GM18498 (cell line): Measurements from ENCODE around the gene SEMA3D.

Experiments
- ATAC-seq: cut with Tn5 transposase; IDR thresholded peaks from one replicate; pipeline ENCODE4 v1.9.1; 2021; ENCODE audit warnings: mild to moderate bottlenecking, moderate library complexity; ENCODE audit not compliant: unreplicated experiment

SEMA3D gene

DNA sequence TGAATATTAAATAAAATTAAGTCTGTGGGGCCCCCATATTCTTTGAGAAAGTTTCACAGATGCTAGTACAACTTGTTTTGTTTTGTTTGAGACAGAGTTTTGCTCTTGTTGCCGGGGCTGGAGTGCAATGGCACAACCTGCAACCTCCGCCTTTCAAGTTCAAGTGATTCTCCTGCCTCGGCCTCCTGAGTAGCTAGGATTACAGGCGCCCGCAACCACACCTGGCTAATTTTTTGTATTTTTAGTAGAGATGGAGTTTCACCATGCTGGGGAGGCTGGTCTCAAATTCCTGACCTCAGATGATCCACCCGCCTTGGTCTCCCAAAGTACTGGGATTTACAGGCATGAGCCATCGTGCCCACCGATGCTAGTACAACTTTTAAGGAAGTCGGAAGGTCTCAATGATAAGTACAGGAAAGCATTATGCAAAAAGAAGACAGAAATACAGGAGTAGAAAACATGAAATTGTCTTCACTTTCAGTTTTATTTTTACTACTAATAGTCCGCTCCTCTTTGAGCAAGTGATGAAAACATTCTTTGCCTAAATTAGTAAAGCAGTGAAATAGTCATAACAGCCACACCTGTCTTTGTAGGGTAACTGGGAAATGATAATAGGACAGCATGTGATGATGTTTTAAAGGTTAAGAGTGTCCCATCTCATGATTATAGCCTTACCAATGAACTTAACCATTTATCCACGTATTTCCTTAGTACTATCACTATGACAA is 147.5 kb downstream of the SEMA3D start:
- peak; percentile 84 for ATAC-seq

DNA sequence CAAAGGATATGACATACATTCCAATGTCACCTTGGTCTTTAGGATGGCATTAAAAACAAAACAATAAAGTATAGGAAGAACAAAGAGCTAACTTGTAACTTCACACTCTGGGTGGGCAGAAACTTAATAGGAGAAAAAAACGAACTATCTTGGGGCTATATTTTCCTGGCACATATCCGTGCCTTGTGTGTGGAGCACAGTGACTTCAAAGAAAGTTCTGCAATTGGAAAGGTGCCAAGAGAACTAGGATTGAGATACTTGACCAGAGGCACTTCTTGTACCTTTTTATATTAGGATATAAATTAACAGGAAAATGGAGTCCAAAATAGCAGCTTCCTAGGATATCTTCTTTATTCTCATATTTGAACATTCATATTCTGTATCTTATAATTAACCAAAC is 148.4 kb downstream of the SEMA3D start:
- no peak for ATAC-seq

DNA sequence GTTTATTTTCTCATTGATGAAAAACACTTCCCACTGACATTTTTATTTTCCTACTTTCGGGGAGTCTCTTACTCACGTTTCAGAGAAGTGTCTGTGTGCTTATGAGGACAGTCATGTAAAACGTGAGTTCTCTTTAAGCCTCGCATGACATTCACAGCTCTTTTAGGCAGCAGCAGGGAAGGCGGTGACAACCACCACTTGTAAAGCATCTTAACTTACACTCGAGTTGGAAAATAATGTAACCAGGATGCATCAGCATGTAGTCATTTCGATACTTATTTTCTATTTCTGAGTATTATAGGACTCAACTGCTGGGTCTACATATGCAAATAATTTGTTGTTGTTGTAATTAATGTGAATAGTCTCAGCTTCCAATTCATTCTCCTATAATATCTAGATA is 153.6 kb downstream of the SEMA3D start:
- no peak for ATAC-seq

DNA sequence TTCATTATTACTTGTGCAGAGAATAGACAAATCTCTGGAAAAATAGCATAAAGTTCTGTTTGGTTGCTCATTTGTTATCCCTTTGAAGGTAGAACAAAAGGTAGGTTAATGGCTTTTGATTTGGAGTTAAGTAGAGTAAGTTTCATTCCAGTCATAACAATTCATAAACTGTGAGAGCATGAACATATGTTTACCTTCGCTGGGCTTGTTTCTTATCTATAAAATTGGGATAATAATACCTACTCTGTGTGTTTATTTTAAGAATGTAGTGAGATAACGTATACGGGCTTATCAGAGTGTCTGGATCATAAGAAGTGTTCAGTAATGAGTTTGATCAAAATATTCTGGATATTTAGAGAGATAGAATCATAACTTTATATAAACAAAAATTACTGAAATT is 155.4 kb downstream of the SEMA3D start:
- ATAC-seq = no peak

DNA sequence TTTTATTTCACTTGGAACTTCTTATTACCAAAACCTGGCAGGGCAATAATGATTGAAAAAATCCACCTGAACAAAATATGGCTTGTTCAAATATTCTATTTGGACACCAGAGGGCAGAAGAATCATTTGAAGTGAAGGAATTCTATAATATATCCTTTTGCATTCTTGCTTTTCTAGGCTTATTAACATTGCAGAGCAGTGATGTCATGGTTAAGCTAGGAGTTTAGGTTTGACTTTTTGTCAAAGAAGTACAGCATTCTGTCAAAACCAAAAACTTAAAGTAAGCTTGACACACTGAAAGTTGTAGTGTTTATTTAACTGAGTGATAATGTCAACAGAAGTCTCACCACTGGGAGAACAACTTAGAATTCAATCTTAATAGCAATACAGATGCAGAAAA is 156.0 kb downstream of the SEMA3D start:
- peak; percentile 56 for ATAC-seq

DNA sequence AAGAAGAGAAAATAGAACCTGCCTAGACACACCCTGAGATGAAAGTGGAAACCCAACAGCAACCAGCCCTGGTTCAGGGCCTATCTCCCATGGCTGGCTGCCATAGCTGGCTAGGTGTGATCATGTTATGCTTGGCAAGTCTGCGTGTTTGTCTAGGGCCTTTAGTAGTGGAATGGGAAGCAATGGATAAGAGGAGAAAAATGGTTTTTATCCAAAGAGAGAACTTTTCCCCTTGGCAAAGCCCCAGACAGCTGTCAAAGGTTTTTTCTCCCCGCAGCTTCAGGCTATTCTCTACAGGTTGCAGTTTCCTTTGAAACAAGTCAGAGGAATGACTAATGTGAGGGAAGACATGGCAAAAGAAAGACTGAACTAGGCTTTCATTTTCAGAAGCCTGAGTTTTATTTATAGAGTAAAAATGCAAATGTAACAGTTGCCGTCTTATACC is 161.5 kb downstream of the SEMA3D start:
- ATAC-seq = peak; percentile 95

DNA sequence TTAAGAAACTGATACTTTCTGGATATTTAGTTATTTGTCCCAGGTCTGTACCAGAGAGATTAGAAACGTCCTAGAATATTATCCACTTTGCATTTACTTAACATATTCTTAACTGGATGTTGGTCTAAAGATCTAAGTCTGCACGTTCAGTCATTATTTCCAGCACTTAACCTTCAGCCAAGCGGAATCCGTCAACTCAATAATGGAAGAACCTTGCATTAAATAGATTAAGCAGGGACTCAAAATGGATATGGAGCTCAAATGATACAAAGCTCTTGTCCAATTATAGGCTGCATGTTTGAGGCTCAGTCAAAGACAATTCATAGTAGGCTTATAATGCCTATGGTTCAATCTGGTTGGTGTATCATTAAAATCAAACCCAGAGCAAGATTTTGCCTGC is 162.9 kb downstream of the SEMA3D start:
- no peak for ATAC-seq

DNA sequence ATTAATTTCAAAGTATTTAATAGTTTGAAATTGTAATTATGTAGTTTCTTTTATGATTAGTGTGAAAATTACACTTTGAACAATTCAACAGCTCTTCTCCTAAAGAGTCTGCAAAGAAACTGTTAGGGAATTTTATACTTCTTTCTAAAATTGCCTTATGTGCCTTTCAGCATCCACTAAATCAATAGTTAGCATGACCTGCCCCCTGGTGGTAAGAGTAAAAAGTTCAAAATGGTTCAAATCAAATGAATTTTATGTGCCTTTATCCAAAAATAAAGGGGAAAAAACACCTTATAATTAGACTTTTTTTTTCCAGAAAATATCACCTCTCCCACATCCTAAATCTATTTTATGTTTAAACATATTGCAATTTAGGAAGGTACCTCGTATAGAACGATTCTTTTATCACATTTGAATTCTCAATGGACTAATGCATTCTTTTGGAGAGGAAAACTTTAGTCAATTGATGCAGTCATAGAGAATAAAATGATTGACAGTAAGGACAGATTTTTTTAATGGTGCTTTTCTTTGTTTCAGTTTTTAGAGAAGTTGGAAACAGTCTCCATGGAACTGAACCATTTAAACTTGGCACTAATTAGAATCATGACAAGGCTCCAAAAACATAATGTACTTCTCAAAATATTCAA is 163.7 kb downstream of the SEMA3D start:
- no peak for ATAC-seq

DNA sequence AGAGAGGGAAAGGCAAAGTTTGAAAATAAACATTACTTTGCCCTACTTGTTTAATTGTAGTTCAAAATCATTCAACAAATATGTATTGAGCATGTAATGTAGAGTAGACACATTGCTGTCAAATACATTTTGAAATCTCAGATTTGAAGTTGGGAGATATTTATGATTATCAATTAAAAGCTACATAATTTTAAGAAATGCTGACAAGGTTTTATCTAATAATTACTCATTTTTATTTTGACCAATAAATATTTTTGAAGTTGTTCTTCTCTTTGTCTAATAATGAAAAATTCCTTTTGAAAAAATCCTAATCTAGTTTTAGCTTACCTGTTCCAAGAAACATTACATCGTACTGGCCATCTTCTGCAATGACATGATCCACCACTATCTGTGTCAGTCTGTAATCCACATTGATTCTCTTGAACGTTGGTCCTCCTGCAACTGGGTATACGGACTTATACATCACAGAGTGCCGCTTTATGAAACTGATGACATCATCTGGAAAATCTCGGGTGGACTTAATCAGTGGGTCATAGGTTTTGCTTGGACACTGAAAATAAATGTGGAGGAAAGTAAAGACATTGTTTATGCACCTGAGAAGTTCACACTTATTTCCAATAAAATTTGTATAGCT is 164.7 kb downstream of the SEMA3D start:
- ATAC-seq = no peak

DNA sequence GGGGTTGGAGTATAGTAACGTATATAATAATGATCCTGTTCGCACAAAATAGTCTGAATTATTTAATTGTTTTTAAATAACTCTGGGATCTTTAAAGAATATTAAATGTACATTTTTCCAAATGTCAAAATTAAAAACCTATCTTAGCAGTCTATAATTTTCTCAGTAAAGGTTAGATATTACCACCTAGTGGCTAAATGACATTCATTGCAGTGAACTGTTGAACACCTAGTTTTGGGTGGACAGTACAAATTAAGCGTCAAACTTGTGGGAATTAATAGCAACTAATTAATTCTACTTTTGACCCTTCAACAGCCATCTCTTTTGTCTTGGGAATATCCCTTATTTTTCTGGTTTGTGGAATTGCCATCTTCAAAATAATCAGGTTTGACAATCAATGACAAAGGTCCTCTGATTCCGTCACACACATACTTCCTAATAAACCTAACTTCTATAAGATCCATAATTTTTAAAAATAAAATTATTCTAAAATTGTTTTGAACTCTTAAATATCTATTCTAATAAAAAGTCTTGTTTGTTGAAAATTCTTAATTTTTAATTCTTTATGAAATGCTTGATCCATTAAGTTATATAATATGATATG is 165.7 kb downstream of the SEMA3D start:
- no peak for ATAC-seq

DNA sequence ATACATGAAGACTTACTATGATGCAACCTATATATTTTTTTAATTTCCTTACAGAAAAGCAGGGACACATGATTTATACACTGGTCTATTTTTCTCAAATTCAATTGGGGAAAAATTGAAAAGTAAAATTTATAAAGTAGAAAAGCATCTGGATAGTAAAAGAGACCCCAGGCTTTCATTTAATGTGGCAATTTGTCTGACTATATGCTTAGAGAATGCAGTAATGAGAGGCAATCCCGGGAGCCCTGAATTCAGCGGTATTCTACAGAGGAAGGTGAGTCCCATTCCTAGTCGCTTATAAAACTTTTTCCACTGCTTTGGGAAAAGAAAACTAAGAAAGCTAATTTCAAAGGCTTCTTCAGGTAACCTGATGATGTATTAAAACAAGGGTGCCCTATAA is 167.1 kb downstream of the SEMA3D start:
- ATAC-seq = no peak

DNA sequence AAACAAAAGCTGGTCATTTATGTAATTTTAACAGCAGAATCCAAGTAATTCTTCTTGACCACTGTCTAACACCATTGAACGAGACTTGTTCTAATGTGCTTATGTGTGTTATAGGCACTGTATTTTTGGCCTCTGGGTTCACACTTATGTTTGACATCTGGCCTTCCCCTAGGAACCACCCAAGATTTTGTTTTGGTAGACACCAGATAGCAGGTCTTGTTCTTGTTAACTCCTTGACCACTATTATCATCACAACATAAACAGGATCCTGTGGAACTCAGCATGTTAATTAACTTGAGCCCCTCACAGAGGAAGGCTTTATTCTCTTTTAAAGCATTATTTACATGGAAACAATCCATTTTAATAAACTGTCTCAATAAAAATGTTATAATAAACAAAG is 167.7 kb downstream of the SEMA3D start:
- ATAC-seq = no peak

DNA sequence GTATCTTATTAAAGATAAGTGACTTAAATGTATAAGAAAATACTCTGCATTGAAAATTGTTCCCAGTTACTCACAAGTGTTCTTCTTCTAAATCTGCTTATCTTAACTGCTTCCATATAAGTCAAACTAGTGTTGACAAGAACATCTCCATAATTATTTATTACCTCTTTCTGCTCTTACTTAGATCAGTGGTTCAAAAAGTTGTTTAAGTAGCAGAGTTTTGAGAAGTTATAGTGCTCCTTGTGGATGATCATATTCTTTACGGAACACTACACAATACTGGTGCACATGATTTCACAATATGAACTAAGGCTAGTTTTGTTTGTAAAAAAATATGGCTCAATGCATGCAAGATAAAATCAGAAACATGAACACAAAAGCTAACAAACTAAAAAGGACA is 168.4 kb downstream of the SEMA3D start:
- ATAC-seq = no peak

DNA sequence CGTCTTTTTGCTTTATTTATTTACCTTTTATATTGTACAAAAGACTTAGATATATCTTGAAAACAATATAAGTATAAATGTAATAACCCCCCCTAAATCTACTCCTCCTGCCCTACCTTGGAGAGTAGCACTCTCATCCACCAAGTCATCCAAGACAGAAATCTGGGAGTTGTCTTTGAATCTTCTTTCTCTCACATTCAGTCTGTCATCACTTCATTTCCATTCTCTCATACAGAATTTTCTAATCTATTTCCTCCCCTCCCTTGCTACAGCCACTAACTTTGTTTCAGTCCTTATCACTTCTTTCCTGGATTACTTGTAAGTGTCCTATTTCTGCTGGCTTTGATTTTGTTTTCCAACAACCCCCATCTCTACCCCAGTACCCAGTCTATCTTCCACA is 170.6 kb downstream of the SEMA3D start:
- ATAC-seq = no peak

DNA sequence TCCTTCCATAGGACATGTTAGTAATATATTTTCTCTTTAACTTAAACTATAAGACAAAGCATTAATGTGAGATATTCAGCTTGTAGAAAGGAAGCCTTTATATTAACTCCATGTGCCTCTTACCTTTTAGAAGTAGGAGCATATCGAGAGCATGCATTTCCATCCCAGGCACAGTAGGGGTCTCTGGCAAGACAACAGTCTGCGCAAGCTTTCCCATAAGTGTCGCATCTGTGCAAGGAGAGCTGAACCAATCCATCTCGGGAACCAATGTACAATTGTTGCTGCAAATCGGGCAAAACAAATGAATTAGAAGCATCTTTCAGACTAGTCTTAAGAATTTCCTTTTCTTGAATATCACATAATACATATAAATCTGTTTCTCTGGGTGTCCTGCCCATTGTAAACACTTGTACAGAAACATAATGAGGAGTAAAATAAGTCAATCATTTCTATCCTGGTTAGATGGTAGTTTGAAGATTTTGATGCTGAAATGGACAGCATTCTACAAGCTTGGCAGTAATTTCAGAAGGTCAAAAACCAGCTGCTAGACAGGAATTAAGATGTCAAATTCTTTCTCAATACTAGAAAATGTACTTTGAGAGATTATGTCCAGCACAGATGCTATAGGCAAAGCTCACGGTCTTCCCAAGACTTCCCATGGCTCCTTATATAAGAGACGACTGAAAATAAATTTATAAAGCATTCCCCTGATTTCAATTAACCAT is 171.8 kb downstream of the SEMA3D start:
- ATAC-seq = no peak

DNA sequence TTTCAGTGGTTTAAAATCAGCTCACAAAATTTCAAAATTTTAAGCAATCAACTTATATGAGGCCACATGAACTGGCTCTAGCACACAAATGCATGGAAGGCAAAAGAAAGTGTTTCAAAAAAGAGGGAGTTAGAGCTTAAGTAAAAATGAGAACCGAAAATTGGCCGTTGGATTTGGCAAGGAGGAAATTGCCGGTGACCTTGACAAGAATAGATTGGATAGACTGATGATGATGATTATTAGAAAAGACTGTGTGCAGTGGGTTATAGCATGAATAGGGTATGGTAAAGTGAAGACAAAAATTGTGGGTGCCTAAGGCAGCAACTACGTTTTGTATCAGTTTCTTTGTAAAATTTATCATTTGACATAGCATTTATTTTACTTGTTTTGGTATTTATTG is 175.7 kb downstream of the SEMA3D start:
- no peak for ATAC-seq

DNA sequence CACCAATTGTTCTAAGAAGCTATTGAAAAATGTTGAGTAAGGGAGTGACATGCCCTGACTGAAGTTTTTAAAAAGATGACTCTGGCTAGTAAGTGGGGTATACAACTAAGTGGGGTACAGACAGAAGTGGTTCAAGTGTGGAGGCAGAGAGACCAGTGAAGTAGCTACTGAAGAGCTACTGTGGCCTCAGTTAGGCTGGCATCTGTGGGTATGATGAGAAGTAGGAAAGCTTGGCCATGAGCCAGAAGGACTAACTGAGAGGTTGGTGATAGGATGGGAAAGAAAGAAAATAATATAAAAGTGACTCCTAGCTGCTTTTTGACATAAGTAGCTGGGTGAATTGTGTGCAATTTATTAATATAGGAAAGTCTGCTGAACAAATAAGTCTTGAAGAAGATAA is 176.6 kb downstream of the SEMA3D start:
- ATAC-seq = no peak

DNA sequence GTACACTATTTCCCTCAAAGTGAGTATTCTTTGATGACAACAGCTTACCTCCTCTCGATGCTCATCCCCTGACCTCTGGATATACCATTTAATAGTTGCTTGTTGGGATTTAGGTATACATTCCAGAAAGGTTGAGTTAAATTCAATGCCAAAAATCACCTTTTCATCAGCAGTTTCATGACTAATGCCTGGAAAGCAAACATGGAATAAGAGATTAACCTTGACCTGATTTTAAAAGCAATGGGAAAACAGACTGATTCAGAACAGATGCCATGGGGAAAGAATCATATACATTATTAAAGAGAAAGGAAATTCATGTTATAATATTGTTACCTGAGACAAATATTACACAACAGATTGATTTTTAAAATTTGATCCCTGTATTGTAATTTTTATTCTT is 180.1 kb downstream of the SEMA3D start:
- no peak for ATAC-seq

DNA sequence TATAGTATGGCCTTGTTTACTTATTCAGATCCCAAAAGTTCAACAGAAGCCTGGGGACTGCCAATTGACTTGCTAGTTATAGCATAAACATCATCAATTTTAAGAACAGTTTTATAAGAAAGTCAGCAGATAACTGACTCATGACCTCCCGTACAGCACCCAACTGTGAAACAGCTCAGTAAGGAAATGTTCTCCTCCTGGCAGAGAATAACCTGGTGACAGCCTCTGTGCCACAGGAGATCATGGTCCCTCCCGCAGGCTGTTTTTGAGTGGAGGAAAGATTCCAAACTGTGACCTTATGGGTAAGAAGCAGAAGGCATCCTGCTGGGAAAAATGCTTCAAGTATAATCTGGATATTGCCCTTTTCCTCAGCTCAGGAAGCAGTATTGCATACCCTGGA is 182.5 kb downstream of the SEMA3D start:
- no peak for ATAC-seq

DNA sequence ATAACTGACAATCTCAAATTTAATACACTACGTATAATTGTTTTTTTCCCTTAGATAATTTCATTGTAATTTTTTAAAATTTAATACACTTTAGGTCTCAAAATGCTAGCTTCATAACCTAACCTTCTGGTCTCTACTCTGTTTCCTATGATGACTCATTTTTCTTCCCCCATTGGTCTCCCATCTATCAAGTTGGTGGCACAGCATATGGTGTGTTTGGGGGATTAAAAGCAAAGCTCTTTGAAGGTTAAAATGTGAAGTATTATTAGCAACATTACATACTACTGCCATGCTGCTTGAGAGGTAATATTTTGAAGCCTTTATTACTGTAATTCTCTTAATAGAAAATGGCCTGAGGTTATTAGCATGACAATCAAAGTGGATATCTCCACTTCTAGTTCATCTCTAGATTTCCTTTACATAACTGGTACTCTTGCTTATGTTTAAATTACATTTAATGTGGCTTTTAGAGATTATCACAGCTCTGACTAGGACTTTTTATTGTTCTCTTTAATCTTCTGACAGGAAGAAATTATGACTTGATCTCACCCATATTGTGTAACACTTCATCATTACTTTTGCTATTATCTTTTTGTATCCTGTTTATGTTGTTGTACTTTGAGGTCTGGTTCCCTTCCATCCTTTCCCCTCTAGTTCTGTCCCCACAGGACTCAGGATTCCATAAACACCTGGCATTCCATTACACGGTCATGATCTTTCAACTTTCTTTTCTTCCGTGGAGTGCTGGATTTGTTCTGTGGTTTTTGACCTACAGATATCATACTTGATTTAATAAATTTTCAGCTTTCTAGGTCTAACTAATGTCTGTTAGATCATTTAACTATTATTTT is 185.1 kb downstream of the SEMA3D start:
- ATAC-seq = no peak
